K562 (cell line): Measurements from ENCODE around the gene ZNF236. TPM values are rescaled to one million over a fixed set of nuclear protein-coding genes. Genes with fewer than 3 reads are reported as not detected.

Experiments used
- ATAC-seq: fragments of 200-7000 bp; cut with Tn5 transposase; 3 replicates; pipeline ENCODE4 v1.9.1; 2020; ENCODE audit warnings: moderate library complexity
- BruUV-seq: library from RNA; stranded (reverse); fragments of 400-500 nt; replicated peaks from 2 replicates; lab custom pipeline; 2021; lab: Mats Ljungman, UMichigan
- CTCF ChIA-PET: fragments of 300-600 bp; formaldehyde crosslinking; extraction: SDS; loops from one replicate; lab custom pipeline; 2021; ENCODE audit warnings: low intra/inter-chr PET ratio; lab: Yijun Ruan, JAX
- POLR2A ChIA-PET: fragments of 300-600, 350-650 bp; sonication (Branson Sonifier 250); formaldehyde crosslinking; extraction: SDS; loops from one replicate; lab custom pipeline; 2021; ENCODE audit warnings: antibody characterized with exemption, inconsistent platforms; lab: Yijun Ruan, JAX
- DNase-seq, 4 experiments: peaks; one replicate each; pipeline versions ENCODE4 v3.0.0 to v3.0.0-alpha.2; 2011 to 2018; ENCODE audit warnings: low spot score in 3 of 4, mixed read lengths in 3 of 4; ENCODE audit errors: extremely low read depth in 1 of 4
- FAIRE-seq: peaks from 2 replicates; lab custom pipeline; 2011; peaks lifted over from hg19 to GRCh38; lab: Jason Lieb, UNC
- H2AFZ ChIP-seq: 2 replicates; pipeline ENCODE4 v1.6.0; 2011; ENCODE audit warnings: low read depth, low read length, control low read depth, inconsistent platforms
- H3K27ac ChIP-seq: fragments of 200-600 bp; 3 replicates; pipeline ENCODE4 v1.8.0; 2011; ENCODE audit warnings: low read depth, mild to moderate bottlenecking, control low read depth, inconsistent platforms, low read length, moderate library complexity, mixed read lengths; ENCODE audit errors: extremely low read depth
- H3K27me3 ChIP-seq, 2 experiments: fragments of 300-600 bp in 1 of 2; 2 replicates in 1 of 2; 3 replicates in 1 of 2; pipeline versions ENCODE4 v1.6.0 to v1.8.0; 2011; ENCODE audit warnings: inconsistent platforms in 2 of 2, low read length in 2 of 2, mild to moderate bottlenecking in 1 of 2, mixed read lengths in 1 of 2, moderate library complexity in 1 of 2; ENCODE audit not compliant: control insufficient read depth in 2 of 2, insufficient read depth in 2 of 2
- H3K36me3 ChIP-seq: fragments of 300-600 bp; 3 replicates; pipeline ENCODE4 v1.8.0; 2011; ENCODE audit warnings: mild to moderate bottlenecking, low read length, inconsistent platforms; ENCODE audit not compliant: control insufficient read depth, insufficient read depth
- H3K4me1 ChIP-seq, 2 experiments: fragments of 200-600 bp in 1 of 2; replicated peaks in 1 of 2; 2 replicates in 1 of 2; 3 replicates in 1 of 2; pipeline versions ENCODE4 v1.5.1 to v1.8.0; 2011; ENCODE audit warnings: inconsistent platforms in 2 of 2, low read length in 2 of 2, mild to moderate bottlenecking in 1 of 2, mixed read lengths in 1 of 2, moderate library complexity in 1 of 2; ENCODE audit not compliant: control insufficient read depth in 2 of 2, insufficient read depth in 2 of 2
- H3K4me2 ChIP-seq: 2 replicates; pipeline ENCODE4 v1.6.1; 2011; ENCODE audit warnings: low read length, control low read depth, inconsistent platforms, mixed read lengths; ENCODE audit not compliant: insufficient read depth
- H3K4me3 ChIP-seq: fragments of 200-600 bp; sonication (generic), shearing (Covaris generic); 2 replicates; pipeline ENCODE4 v1.5.1; 2016; ENCODE audit warnings: control low read depth, inconsistent platforms
- H3K79me2 ChIP-seq: fragments of 200-600 bp; 3 replicates; pipeline ENCODE4 v1.8.0; 2011; ENCODE audit warnings: low read length, inconsistent platforms; ENCODE audit not compliant: control insufficient read depth, insufficient read depth
- H3K9ac ChIP-seq, 2 experiments: 2 replicates each; pipeline versions ENCODE4 v1.6.0 to v1.6.1; 2011; ENCODE audit warnings: low read depth in 2 of 2, low read length in 2 of 2, control low read depth in 1 of 2, inconsistent platforms in 1 of 2, mild to moderate bottlenecking in 1 of 2, mixed read lengths in 1 of 2; ENCODE audit not compliant: insufficient read depth in 1 of 2
- H3K9me1 ChIP-seq: one replicate; pipeline ENCODE4 v1.6.0; 2011; ENCODE audit warnings: inconsistent platforms, mild to moderate bottlenecking, low read length, moderate library complexity; ENCODE audit not compliant: control insufficient read depth, insufficient read depth
- H3K9me3 ChIP-seq: replicated peaks from 2 replicates; pipeline ENCODE4 v1.5.1; 2011; ENCODE audit warnings: low read depth, low read length, inconsistent platforms; ENCODE audit not compliant: control insufficient read depth, insufficient read depth
- H4K20me1 ChIP-seq: replicated peaks from 2 replicates; pipeline ENCODE4 v1.6.1; 2011; ENCODE audit warnings: low read length, inconsistent platforms, mixed read lengths; ENCODE audit not compliant: control insufficient read depth, insufficient read depth
- ADNP ChIP-seq: fragments of 200-800 bp; sonication (Bioruptor generic); IDR thresholded peaks from 2 replicates; pipeline ENCODE4 v1.6.1; 2016; ENCODE audit warnings: missing genetic modification characterization, missing compliant biosample characterization
- ARID1B ChIP-seq: fragments of 450-650 bp; IDR thresholded peaks from 2 replicates; pipeline ENCODE4 v1.6.1; 2016; ENCODE audit warnings: antibody characterized with exemption, mild to moderate bottlenecking, inconsistent platforms
- CSDE1 ChIP-seq, 2 experiments: fragments of 450-650 bp; IDR thresholded peaks; 2 replicates each; pipeline ENCODE4 v1.6.1; 2016; ENCODE audit warnings: mild to moderate bottlenecking in 1 of 2
- EHMT2 ChIP-seq: fragments of 450-650 bp; IDR thresholded peaks from 2 replicates; pipeline ENCODE4 v1.6.1; 2018; ENCODE audit warnings: antibody characterized with exemption
- GATAD2A ChIP-seq: fragments of 450-650 bp; IDR thresholded peaks from 2 replicates; pipeline ENCODE4 v1.6.1; 2017
- SIN3A ChIP-seq, 2 experiments: fragments of 150-350 bp in 1 of 2; IDR thresholded peaks; 2 replicates each; pipeline ENCODE4 v1.6.1; 2011 to 2016; ENCODE audit warnings: borderline replicate concordance in 2 of 2, low read depth in 2 of 2, low read length in 2 of 2, mild to moderate bottlenecking in 2 of 2, moderate library complexity in 2 of 2; ENCODE audit not compliant: control insufficient read depth in 1 of 2
- SNIP1 ChIP-seq: fragments of 450-650 bp; IDR thresholded peaks from 2 replicates; pipeline ENCODE4 v1.7.1; 2017; ENCODE audit warnings: low read depth, mild to moderate bottlenecking
- ZNF224 ChIP-seq: sonication (generic); formaldehyde crosslinking; IDR thresholded peaks from 2 replicates; pipeline ENCODE4 v1.8.0; 2022; ENCODE audit warnings: mild to moderate bottlenecking, missing genetic modification reagents
- ZNF41 ChIP-seq: fragments of 250-450 bp; sonication (Bioruptor Pico); conservative IDR thresholded peaks from 2 replicates; pipeline ENCODE4 v1.4.0; 2020; ENCODE audit warnings: mild to moderate bottlenecking
- WGBS: fragments of 100-300 bp; shearing (Covaris generic); methylation state at CpG from one replicate; pipeline ENCODE4 v1.1.6; 2016; ENCODE audit warnings: low coverage, mixed read lengths; ENCODE audit not compliant: insufficient coverage; ENCODE audit errors: missing lambda C conversion rate; 5-methylcytosine and 5-hydroxymethylcytosine counted together
- in situ Hi-C: fragments of 300-500 bp; cut with MboI; formaldehyde crosslinking; loops from 4 replicates; pipeline ENCODE4 v1.15.0; 2018; ENCODE audit warnings: inconsistent platforms, mixed read lengths
- intact Hi-C: fragments of 100-400 bp; cut with micrococcal nuclease; formaldehyde crosslinking; loops from 2 replicates; pipeline ENCODE4 v1.14.2; 2022
- polyA plus RNA-seq, 8 experiments: library from polyadenylated mRNA; depleted of rRNA in 4 of 8; stranded (reverse) in 5 of 8; unstranded in 3 of 8; fragments of >200 nt; fragmentation: Nextera tagmentation in 2 of 8; fragmentation: Illumina TruSeq in 1 of 8; extraction: Ambion mirVana in 2 of 8; extraction: Trizol in 1 of 8; gene quantifications; 2 replicates each; pipeline versions ENCODE4 v1.2.1 to v1.2.3, GENCODE V29; 2011 to 2014; ENCODE audit warnings: inconsistent platforms in 1 of 8, missing spikeins in 1 of 8
- total RNA-seq, 7 experiments: library from RNA; depleted of rRNA in 6 of 7; stranded (reverse); fragments of >200 nt in 6 of 7; fragmentation: Illumina TruSeq in 2 of 7; extraction: Trizol in 2 of 7; gene quantifications; 2 replicates each; pipeline versions ENCODE4 v1.2.1 to v1.2.3, GENCODE V29; 2011 to 2021; ENCODE audit warnings: low replicate concordance in 1 of 7
- TF ChIP-seq, protein P1 (sequence below): fragments of 450-650 bp; IDR thresholded peaks from 2 replicates; pipeline ENCODE4 v1.6.1; 2018; ENCODE audit warnings: mild to moderate bottlenecking, low read depth; ENCODE audit not compliant: partially characterized antibody
- TF ChIP-seq, protein P2 (sequence below): IDR thresholded peaks from 2 replicates; pipeline ENCODE4 v1.6.1; 2012; ENCODE audit warnings: low read depth, low read length, improper control_type of control experiment, borderline replicate concordance
- TF ChIP-seq, protein P3 (sequence below), 2 experiments: fragments of 450-650 bp in 1 of 2; sonication (generic) in 1 of 2; formaldehyde crosslinking in 1 of 2; IDR thresholded peaks in 1 of 2; conservative IDR thresholded peaks in 1 of 2; 2 replicates each; pipeline versions ENCODE4 v1.6.1 to v1.8.1; 2016 to 2023; ENCODE audit warnings: mild to moderate bottlenecking in 2 of 2, moderate library complexity in 2 of 2, inconsistent platforms in 1 of 2, missing genetic modification reagents in 1 of 2
- TF ChIP-seq, protein P4 (sequence below): IDR thresholded peaks from 2 replicates; pipeline ENCODE4 v1.6.1; 2011; ENCODE audit not compliant: insufficient read length; ENCODE audit errors: extremely low read depth

ZNF236 gene
- total and polyA plus RNA-seq, 9 of the 15 experiments (the other 6 are each of a cell fraction or from before 2014, with no cell fraction given): 0.35 to 8.7 (median 3.4) TPM

DNA sequence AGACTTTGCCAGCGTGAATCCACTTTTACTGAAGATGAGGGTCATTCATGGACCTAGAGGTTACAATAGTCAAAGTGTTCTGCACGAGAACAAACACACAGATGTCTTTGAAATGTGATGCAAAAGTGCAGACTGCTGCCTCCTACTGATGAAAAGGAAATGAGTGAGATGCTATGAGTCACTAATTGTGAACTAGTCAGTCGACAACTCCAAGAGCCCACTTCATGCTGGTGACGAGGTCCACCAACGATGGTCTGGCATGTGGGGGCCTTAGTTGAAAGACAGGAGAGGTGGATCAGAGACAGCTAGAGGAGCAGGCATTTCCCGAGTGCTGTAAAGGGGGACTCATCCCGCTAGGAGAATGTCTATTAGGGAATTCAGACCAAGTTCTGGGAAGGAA is 17.1 kb upstream of the ZNF236 start (continued):
- TF ChIP-seq, protein P1, sequence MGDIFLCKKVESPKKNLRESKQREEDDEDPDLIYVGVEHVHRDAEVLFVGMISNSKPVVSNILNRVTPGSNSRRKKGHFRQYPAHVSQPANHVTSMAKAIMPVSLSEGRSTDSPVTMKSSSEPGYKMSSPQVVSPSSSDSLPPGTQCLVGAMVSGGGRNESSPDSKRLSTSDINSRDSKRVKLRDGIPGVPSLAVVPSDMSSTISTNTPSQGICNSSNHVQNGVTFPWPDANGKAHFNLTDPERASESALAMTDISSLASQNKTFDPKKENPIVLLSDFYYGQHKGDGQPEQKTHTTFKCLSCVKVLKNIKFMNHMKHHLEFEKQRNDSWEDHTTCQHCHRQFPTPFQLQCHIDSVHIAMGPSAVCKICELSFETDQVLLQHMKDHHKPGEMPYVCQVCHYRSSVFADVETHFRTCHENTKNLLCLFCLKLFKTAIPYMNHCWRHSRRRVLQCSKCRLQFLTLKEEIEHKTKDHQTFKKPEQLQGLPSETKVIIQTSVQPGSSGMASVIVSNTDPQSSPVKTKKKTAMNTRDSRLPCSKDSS: no peak

DNA sequence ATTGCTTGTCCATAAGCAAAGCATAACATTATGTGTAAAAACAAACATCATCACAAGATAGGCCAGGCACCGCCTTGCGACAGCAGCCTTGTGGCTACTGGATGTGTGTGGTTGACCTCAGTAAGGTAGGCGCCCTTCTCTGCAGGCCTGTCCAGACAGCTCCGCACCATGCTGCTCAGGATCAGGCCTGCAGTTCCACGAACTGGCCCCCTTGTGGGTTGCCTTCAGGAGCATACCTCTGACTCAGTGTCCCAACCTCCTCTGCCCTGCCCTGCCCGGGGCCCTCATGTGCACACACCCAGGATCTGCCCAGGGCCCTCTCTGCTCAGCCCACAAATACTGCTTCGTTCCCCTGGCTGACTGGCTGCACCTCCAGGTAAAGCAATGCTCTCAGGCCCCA is 16.1 kb upstream of the ZNF236 start:
- intact Hi-C loops (no loop called here), in situ Hi-C loops (loop anchor here (5.0 kb wide), 1 partner anchor 176 kb away; no protein-coding TSS in a partner anchor)
- H3K4me2 ChIP-seq: no peak overlapping the region
- DNase-seq (no peak), FAIRE-seq (no peak)
- no peak overlapping the region for H3K9ac ChIP-seq
- H3K27ac ChIP-seq: no peak overlapping the region
- H3K4me1 ChIP-seq: peaks cover 0 to 16% of the 10 kb centered on the region in 2 experiments; a peak in 3 of 5 replicates
- no peak overlapping the region for H3K4me3 ChIP-seq
- TF ChIP-seq GATAD2A (no peak), ZNF224 (CRISPR knock-in tag) (no peak), ARID1B (no peak), EHMT2 (no peak), SIN3A (IDR thresholded peaks at IDR 0.05; ENCODE audit: borderline replicate concordance in 2 of 2, control insufficient read depth in 1 of 2, low read depth in 2 of 2, low read length in 2 of 2) (no peak), SNIP1 (no peak), ADNP (tag) (no peak), CSDE1 (IDR thresholded peaks at IDR 0.05) (no peak), ZNF41 (CRISPR knock-in tag) (no peak)
- TF ChIP-seq, protein P2, sequence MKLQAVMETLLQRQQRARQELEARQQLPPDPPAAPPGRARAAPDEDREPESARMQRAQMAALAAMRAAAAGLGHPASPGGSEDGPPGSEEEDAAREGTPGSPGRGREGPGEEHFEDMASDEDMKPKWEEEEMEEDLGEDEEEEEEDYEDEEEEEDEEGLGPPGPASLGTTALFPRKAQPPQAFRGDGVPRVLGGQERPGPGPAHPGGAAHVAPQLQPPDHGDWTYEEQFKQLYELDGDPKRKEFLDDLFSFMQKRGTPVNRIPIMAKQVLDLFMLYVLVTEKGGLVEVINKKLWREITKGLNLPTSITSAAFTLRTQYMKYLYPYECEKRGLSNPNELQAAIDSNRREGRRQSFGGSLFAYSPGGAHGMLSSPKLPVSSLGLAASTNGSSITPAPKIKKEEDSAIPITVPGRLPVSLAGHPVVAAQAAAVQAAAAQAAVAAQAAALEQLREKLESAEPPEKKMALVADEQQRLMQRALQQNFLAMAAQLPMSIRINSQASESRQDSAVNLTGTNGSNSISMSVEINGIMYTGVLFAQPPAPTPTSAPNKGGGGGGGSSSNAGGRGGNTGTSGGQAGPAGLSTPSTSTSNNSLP: no peak
- TF ChIP-seq, protein P3, sequence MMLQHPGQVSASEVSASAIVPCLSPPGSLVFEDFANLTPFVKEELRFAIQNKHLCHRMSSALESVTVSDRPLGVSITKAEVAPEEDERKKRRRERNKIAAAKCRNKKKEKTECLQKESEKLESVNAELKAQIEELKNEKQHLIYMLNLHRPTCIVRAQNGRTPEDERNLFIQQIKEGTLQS (IDR thresholded peaks at IDR 0.05): no peak
- TF ChIP-seq, protein P3 (CRISPR knock-in tag; conservative IDR thresholded peaks at IDR 0.05): no peak
- TF ChIP-seq, protein P4, sequence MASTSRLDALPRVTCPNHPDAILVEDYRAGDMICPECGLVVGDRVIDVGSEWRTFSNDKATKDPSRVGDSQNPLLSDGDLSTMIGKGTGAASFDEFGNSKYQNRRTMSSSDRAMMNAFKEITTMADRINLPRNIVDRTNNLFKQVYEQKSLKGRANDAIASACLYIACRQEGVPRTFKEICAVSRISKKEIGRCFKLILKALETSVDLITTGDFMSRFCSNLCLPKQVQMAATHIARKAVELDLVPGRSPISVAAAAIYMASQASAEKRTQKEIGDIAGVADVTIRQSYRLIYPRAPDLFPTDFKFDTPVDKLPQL: no peak
- TF ChIP-seq, all 486 proteins: peak for 0
- no peak for ATAC-seq
- Histone ChIP-seq H3K9me3 (no peaks in the 10 kb centered on the region), H2AFZ (no peak overlapping the region), H4K20me1 (no peaks in the 10 kb centered on the region), H3K36me3 (no peaks in the 10 kb centered on the region), H3K27me3 (0 out of 5 replicates have a peak, but pooled peaks cover 0 to 3% of the 10 kb centered on the region in 2 experiments), H3K9me1 (no peaks in the 10 kb centered on the region), H3K79me2 (no peaks in the 10 kb centered on the region)
- ChIA-PET POLR2A (interaction anchor here (0.7 kb wide), 1 partner anchor 296 kb away, joined by 3 read pairs; no protein-coding TSS in a partner anchor), CTCF (no interaction called here)
- no TSS peak for BruUV-seq
- 70% methylated on average over 6 of the region's 7 CpGs for WGBS
